ENCODE data around the gene TAS2R14.

Gene TAS2R14

GRCh38 chr12:10939163-10939562 is at the start of gene TAS2R14:
Gene TAS2R14 (minus strand): TSS chr12:10939263. CDS start chr12:10939207, 56 bp downstream.
- DNase-seq (ENCODE audit: low spot score) = no peak

GRCh38 chr12:10986812-10987211 is 47.7 kb upstream of the TAS2R14 start, which contains the start of gene TAS2R50:
Gene TAS2R50 (minus strand): TSS chr12:10986912. CDS start chr12:10986860, 52 bp downstream.
- DNase-seq (ENCODE audit: low spot score) = no peak

- no peak for DNase-seq (ENCODE audit: low spot score)
Measured at GRCh38 chr12:10982244-10982643, 43.2 kb upstream of the TAS2R14 start.

- DNase-seq (ENCODE audit: low spot score) = no peak
Measured at GRCh38 chr12:10974965-10975364, 35.9 kb upstream of the TAS2R14 start.

- no peak for DNase-seq (ENCODE audit: low spot score)
Measured at GRCh38 chr12:10968765-10969456, 29.8 kb upstream of the TAS2R14 start.

- no peak for DNase-seq (ENCODE audit: low spot score)
Measured at GRCh38 chr12:10967409-10967808, 28.3 kb upstream of the TAS2R14 start.

GRCh38 chr12:10966314-10966713 is 27.3 kb upstream of the TAS2R14 start:
- DNase-seq (ENCODE audit: low spot score) = no peak

- no peak for DNase-seq (ENCODE audit: low spot score)
Measured at GRCh38 chr12:10965476-10965875, 26.4 kb upstream of the TAS2R14 start.

- no peak for DNase-seq (ENCODE audit: low spot score)
Measured at GRCh38 chr12:10960211-10960610, 21.1 kb upstream of the TAS2R14 start.

- peak; percentile 24 for DNase-seq (ENCODE audit: low spot score)
Measured at GRCh38 chr12:10959804-10960203, 20.7 kb upstream of the TAS2R14 start.

GRCh38 chr12:10957741-10958140 is 18.7 kb upstream of the TAS2R14 start:
- DNase-seq (ENCODE audit: low spot score) = no peak

GRCh38 chr12:10956085-10956484 is 17.0 kb upstream of the TAS2R14 start:
- DNase-seq (ENCODE audit: low spot score) = no peak

GRCh38 chr12:10952645-10953044 is 13.6 kb upstream of the TAS2R14 start:
- DNase-seq (ENCODE audit: low spot score) = no peak

- no peak for DNase-seq (ENCODE audit: low spot score)
Measured at GRCh38 chr12:10943167-10943566, 4.1 kb upstream of the TAS2R14 start.

GRCh38 chr12:10941916-10942607 is 3.0 kb upstream of the TAS2R14 start:
- DNase-seq (ENCODE audit: low spot score) = no peak

- no peak for DNase-seq (ENCODE audit: low spot score)
Measured at GRCh38 chr12:10941369-10941768, 2.3 kb upstream of the TAS2R14 start.

GRCh38 chr12:10940389-10940788 is 1.3 kb upstream of the TAS2R14 start:
- no peak for DNase-seq (ENCODE audit: low spot score)

GRCh38 chr12:10936506-10936905 is 2.6 kb downstream of the TAS2R14 start:
- no peak for DNase-seq (ENCODE audit: low spot score)

- DNase-seq (ENCODE audit: low spot score) = no peak
Measured at GRCh38 chr12:10928746-10929286, 10.2 kb downstream of the TAS2R14 start, which contains the start of gene PRH2. Gene PRH2 (plus strand): TSS chr12:10929236. CDS start chr12:10929274, 38 bp downstream.

- DNase-seq (ENCODE audit: low spot score) = no peak
Measured at GRCh38 chr12:10926269-10926668, 12.8 kb downstream of the TAS2R14 start.

- DNase-seq (ENCODE audit: low spot score) = no peak
Measured at GRCh38 chr12:10919809-10920208, 19.3 kb downstream of the TAS2R14 start.

- no peak for DNase-seq (ENCODE audit: low spot score)
Measured at GRCh38 chr12:10910380-10910779, 28.7 kb downstream of the TAS2R14 start.

GRCh38 chr12:10909462-10909861 is 29.6 kb downstream of the TAS2R14 start, which contains the start of gene TAS2R13:
Gene TAS2R13 (minus strand): TSS chr12:10909562. CDS start chr12:10909298, 264 bp downstream.
- DNase-seq (ENCODE audit: low spot score) = no peak

All from NAMALWA (cell line).